Skeletal muscle tissue (tissue), 4 donors: ENCODE measurements around the gene MYL12B. TPM values are rescaled to one million over a fixed set of nuclear protein-coding genes. Genes with fewer than 3 reads are reported as not detected.

Source experiments
- H3K27ac ChIP-seq: one replicate; pipeline ENCODE4 v1.7.0; 2013; ENCODE audit warnings: mild to moderate bottlenecking, low read depth, low read length, inconsistent platforms
- H3K27me3 ChIP-seq, 3 donors: one replicate each; pipeline ENCODE4 v1.7.0; 2013; ENCODE audit warnings: low read length in 3 of 3; ENCODE audit not compliant: control insufficient read depth in 3 of 3, insufficient read depth in 3 of 3
- H3K36me3 ChIP-seq, 3 donors: one replicate each; pipeline ENCODE4 v1.7.0; 2013; ENCODE audit warnings: low read length in 3 of 3; ENCODE audit not compliant: control insufficient read depth in 3 of 3, insufficient read depth in 3 of 3
- H3K4me1 ChIP-seq, 3 donors: one replicate each; pipeline ENCODE4 v1.7.0; 2013; ENCODE audit warnings: low read length in 3 of 3, mild to moderate bottlenecking in 3 of 3; ENCODE audit not compliant: control insufficient read depth in 3 of 3, insufficient read depth in 3 of 3
- H3K4me3 ChIP-seq, 3 donors: one replicate each; pipeline ENCODE4 v1.7.0; 2013; ENCODE audit warnings: low read length in 3 of 3
- H3K9ac ChIP-seq, 3 donors: one replicate each; pipeline ENCODE4 v1.7.0; 2013; ENCODE audit warnings: low read length in 3 of 3, mild to moderate bottlenecking in 3 of 3, moderate library complexity in 2 of 3, low read depth in 1 of 3
- H3K9me3 ChIP-seq, 3 donors: one replicate each; pipeline ENCODE4 v1.7.0; 2013; ENCODE audit warnings: low read length in 3 of 3; ENCODE audit not compliant: control insufficient read depth in 3 of 3
- total RNA-seq: library from RNA; depleted of rRNA; stranded (reverse); fragments of >200 nt; gene quantifications from one replicate; pipeline ENCODE4 v1.2.3, GENCODE V29; 2014
- donor health status: Osteomylitis.

The MYL12B gene
- 178 TPM for total RNA-seq

GRCh38 chr18:3261373-3262233 is at the start of gene MYL12B:
MYL12B (plus strand) TSS chr18:3262133; CDS start chr18:3272899, 10,766 bp downstream.
- Histone ChIP-seq H3K27me3 (no peaks in the 10 kb centered on the region), H3K4me1 (peaks cover 44 to 70% (median 59%) of the 10 kb centered on the region in 3 donors), H3K27ac (peak within 1 kb of the TSS; percentile 99), H3K9me3 (no peaks in the 10 kb centered on the region), H3K4me3 (peak within 1 kb of the TSS; percentile 76 to 96 (median 84)), H3K36me3 (peaks cover 12 to 29% (median 22%) of the 10 kb centered on the region in 3 donors), H3K9ac (peak within 1 kb of the TSS; percentile 82 to 96 (median 94))

- H3K27me3 ChIP-seq, result no peaks in the 10 kb centered on the region
- H3K9ac ChIP-seq, result peak overlapping the region; percentile 37 to 63 (median 39)
- peaks cover 63 to 65% (median 64%) of the 10 kb centered on the region in 3 donors for H3K4me1 ChIP-seq
- peak overlapping the region; percentile 41 to 55 (median 46) for H3K4me3 ChIP-seq
- H3K36me3 ChIP-seq, result peaks cover 25 to 44% (median 34%) of the 10 kb centered on the region in 3 donors
- no peaks in the 10 kb centered on the region for H3K9me3 ChIP-seq
- H3K27ac ChIP-seq, result peak overlapping the region; percentile 11
These were observed 49.3 kb upstream of the MYL12B start for GRCh38 chr18:3212657-3213056.

DNA sequence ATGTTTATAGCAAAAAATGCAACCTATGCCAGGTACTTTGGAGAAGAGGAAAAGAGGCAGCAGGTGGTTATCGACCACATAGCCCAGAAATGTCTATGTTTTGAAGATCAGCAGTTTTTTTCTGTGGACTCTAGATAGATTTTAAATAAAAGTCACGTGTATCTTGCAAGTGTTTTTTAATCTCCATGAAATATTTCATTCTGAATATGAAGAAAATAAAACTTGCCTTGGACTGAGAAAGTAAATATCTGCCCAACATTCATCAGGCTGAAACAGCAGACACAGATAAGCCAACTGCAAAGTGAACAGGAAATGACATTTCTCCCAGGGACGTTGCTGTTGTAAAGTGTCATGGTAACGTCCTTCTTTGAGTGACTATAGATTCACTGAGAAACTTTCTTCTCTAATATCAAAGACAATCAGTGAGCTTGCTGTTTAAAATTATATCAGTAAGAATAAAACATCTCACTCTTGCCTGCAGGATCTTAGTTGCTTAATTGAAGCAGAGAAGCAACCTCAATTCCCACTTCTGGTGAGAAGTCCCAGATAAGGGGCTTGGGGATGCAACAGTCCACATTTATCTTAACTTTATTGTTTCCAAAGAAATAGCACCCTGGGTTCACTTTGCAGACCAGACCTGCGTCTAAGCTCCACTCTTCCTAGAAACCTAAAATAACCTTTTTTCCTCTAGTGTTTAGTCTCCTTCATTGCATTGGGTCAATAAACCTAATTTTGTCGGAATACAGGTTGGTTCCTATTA is 48.5 kb upstream of the MYL12B start:
- H3K9me3 ChIP-seq, result no peaks in the 10 kb centered on the region
- peak overlapping the region; percentile 32 to 63 (median 44) for H3K9ac ChIP-seq
- H3K27ac ChIP-seq, result peak overlapping the region; percentile 11
- H3K4me3 ChIP-seq, result peak overlapping the region; percentile 46 to 55 (median 51)
- H3K27me3 ChIP-seq, result no peaks in the 10 kb centered on the region
- H3K36me3 ChIP-seq, result peaks cover 25 to 44% (median 34%) of the 10 kb centered on the region in 3 donors
- H3K4me1 ChIP-seq, result peaks cover 56 to 62% (median 58%) of the 10 kb centered on the region in 3 donors

DNA sequence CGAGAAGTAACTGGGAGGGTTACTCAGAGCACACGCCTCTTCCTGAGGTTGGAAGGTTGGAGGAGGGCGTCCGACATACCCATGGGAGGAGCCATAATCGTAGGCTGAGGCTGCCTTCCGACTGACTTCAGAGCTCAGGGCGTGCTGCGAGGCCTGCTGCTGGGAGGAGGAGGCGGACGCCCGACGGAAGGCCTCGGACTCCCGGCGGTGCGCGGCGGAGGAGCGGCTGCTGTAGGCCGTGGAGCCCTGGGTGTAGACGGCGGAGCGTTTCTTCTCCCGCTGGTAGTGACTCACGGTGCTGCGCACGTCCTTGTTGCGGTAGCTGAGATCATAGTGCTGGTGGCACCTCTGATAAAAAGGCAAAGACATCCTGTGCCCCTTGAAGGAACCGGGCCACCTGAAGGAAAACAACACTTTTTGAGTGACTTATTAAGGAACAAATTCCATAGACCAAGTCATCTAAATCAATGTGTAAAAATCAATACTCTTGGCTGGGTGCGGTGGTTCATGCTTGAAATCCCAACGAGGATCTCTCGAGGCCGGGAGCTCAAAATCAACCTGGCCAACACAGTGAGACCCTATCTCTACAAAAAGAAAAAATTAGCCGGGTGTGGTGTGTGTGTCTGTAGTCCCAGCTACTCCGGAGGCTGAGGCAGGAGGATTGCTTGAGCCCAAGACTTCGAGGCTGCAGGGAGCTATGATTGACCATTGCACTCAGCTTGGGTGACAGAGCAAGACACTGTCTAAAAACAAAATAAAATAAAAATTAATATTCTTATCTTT is 46.9 kb upstream of the MYL12B start:
- Histone ChIP-seq H3K27ac (peak overlapping the region; percentile 34), H3K4me3 (peak overlapping the region in 2 of 3 donors; percentile 42 to 51), H3K36me3 (peaks cover 20 to 35% (median 32%) of the 10 kb centered on the region in 3 donors), H3K27me3 (no peaks in the 10 kb centered on the region), H3K9me3 (no peaks in the 10 kb centered on the region), H3K9ac (peak overlapping the region in 1 of 3 donors; percentile 58), H3K4me1 (peaks cover 44 to 55% (median 46%) of the 10 kb centered on the region in 3 donors)

DNA sequence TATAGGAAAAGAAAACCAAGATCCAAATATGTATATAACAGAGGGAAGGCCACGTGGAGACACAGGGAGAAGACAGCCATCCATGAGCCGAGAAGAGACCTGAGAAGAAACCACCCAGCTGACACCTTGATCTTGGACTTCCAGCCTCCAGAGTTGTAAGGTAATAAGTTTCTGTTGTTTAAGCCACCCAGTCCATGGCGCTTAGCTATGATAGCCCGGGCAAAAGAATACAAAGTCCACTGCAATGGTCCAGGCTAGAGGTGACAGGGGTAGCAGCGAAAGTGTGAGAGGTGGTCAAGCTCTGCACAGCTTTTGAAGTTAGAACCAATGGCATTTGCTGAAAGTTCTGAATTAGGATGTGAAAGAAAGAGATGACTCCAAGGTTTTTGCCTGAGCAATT is 44.9 kb upstream of the MYL12B start:
- peaks cover 44 to 55% (median 53%) of the 10 kb centered on the region in 3 donors for H3K4me1 ChIP-seq
- peak overlapping the region; percentile 98 for H3K27ac ChIP-seq

GRCh38 chr18:3217948-3218647 is 43.8 kb upstream of the MYL12B start:
- no peaks in the 10 kb centered on the region for H3K9me3 ChIP-seq
- peak overlapping the region; percentile 95 for H3K9ac ChIP-seq
- peak overlapping the region; percentile 98 for H3K27ac ChIP-seq
- peaks cover 18 to 29% (median 26%) of the 10 kb centered on the region in 3 donors for H3K36me3 ChIP-seq
- no peaks in the 10 kb centered on the region for H3K27me3 ChIP-seq
- H3K4me3 ChIP-seq, result peak overlapping the region; percentile 71 to 93 (median 77)
- H3K4me1 ChIP-seq, result peaks cover 40 to 48% (median 47%) of the 10 kb centered on the region in 3 donors

More for the DNA sequence above, 44.9 kb upstream of the MYL12B start:
- peak overlapping the region; percentile 71 to 93 (median 77) for H3K4me3 ChIP-seq
- no peaks in the 10 kb centered on the region for H3K9me3 ChIP-seq
- peaks cover 20 to 31% (median 29%) of the 10 kb centered on the region in 3 donors for H3K36me3 ChIP-seq
- H3K9ac ChIP-seq, result peak overlapping the region in 2 of 3 donors; percentile 26 to 95
- no peaks in the 10 kb centered on the region for H3K27me3 ChIP-seq

GRCh38 chr18:3218819-3219218 is 43.1 kb upstream of the MYL12B start:
- peaks cover 13 to 25% (median 23%) of the 10 kb centered on the region in 3 donors for H3K36me3 ChIP-seq
- no peaks in the 10 kb centered on the region for H3K9me3 ChIP-seq
- H3K27ac ChIP-seq, result peak overlapping the region; percentile 98
- peak overlapping the region; percentile 95 for H3K9ac ChIP-seq
- peak overlapping the region; percentile 71 to 93 (median 77) for H3K4me3 ChIP-seq
- peaks cover 32 to 44% (median 40%) of the 10 kb centered on the region in 3 donors for H3K4me1 ChIP-seq
- H3K27me3 ChIP-seq, result no peaks in the 10 kb centered on the region

DNA sequence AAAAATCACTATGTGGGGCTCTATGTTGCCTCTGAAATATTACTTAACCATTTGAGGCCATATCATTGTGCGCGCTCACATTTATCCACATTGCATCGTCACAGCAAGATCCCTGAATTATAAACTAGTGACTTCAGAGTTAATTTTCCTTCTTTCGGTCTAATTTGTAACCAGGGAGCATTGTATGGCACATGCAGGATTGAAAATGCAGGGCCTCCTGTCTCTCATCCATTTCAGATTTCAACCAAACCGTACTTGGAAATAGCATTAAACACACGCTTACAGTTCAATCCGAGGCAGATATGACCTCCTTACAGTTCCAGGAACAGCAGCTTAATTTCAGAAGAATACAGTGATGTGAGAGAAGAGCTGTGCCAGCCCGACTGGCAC is 42.7 kb upstream of the MYL12B start:
- H3K27me3 ChIP-seq, result no peaks in the 10 kb centered on the region
- peaks cover 30 to 39% (median 38%) of the 10 kb centered on the region in 3 donors for H3K4me1 ChIP-seq
- H3K9ac ChIP-seq, result peak overlapping the region; percentile 95
- H3K36me3 ChIP-seq, result peaks cover 13 to 22% (median 20%) of the 10 kb centered on the region in 3 donors
- no peaks in the 10 kb centered on the region for H3K9me3 ChIP-seq
- peak overlapping the region; percentile 98 for H3K27ac ChIP-seq
- H3K4me3 ChIP-seq, result peak overlapping the region; percentile 71 to 93 (median 77)
